OCI-LY1 (cell line): ENCODE results near the gene HBS1L.

Source experiments
- EZH2 ChIP-seq: fragments of 200-600 bp; sonication (generic), shearing (Covaris generic); IDR thresholded peaks from 2 replicates; pipeline ENCODE4 v1.8.0; 2017; ENCODE audit warnings: borderline replicate concordance, mixed run types, mild to moderate bottlenecking, antibody characterized with exemption, low read length, moderate library complexity, mixed read lengths
- TF ChIP-seq, protein P1 (sequence below): fragments of 200-600 bp; sonication (generic), shearing (Covaris generic); IDR thresholded peaks from 2 replicates; pipeline ENCODE4 v1.5.1; 2017; ENCODE audit warnings: mild to moderate bottlenecking, antibody characterized with exemption, low read length, moderate library complexity, mixed read lengths

- TF ChIP-seq, protein P1, sequence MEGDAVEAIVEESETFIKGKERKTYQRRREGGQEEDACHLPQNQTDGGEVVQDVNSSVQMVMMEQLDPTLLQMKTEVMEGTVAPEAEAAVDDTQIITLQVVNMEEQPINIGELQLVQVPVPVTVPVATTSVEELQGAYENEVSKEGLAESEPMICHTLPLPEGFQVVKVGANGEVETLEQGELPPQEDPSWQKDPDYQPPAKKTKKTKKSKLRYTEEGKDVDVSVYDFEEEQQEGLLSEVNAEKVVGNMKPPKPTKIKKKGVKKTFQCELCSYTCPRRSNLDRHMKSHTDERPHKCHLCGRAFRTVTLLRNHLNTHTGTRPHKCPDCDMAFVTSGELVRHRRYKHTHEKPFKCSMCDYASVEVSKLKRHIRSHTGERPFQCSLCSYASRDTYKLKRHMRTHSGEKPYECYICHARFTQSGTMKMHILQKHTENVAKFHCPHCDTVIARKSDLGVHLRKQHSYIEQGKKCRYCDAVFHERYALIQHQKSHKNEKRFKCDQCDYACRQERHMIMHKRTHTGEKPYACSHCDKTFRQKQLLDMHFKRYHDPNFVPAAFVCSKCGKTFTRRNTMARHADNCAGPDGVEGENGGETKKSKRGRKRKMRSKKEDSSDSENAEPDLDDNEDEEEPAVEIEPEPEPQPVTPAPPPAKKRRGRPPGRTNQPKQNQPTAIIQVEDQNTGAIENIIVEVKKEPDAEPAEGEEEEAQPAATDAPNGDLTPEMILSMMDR: no peak
- TF ChIP-seq EZH2: no peak
Measured at GRCh38 chr6:134934793-134935485, 119.7 kb downstream of the HBS1L start.
